Measurements from ENCODE around the gene HDAC5. TPM values are rescaled to one million over a fixed set of nuclear protein-coding genes. Genes with fewer than 3 reads are reported as not detected.

The HDAC5 gene
- total RNA-seq, 4 donors from 2014 or later: 23.3 to 91.7 (median 42.4) TPM

DNA sequence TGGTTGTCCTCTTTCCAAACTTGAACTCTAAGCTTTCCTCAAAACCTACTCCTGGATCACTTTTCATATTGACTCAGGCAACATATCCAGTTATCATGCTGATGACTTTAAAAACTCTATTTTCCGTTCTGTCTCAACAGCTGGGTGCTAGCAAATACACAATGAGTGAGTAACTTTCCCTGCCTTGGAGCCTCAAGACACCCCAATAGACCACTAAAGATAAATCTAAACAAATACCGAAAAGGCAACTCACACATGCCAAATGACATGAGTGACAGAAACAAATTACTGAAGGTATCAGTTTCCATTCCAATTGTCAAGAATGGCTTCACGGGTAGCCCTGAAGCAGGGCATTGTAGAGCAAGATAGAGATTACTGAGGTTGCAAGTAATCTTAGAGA lies 93.0 kb downstream of the HDAC5 start:
- TF ChIP-seq, protein P1, sequence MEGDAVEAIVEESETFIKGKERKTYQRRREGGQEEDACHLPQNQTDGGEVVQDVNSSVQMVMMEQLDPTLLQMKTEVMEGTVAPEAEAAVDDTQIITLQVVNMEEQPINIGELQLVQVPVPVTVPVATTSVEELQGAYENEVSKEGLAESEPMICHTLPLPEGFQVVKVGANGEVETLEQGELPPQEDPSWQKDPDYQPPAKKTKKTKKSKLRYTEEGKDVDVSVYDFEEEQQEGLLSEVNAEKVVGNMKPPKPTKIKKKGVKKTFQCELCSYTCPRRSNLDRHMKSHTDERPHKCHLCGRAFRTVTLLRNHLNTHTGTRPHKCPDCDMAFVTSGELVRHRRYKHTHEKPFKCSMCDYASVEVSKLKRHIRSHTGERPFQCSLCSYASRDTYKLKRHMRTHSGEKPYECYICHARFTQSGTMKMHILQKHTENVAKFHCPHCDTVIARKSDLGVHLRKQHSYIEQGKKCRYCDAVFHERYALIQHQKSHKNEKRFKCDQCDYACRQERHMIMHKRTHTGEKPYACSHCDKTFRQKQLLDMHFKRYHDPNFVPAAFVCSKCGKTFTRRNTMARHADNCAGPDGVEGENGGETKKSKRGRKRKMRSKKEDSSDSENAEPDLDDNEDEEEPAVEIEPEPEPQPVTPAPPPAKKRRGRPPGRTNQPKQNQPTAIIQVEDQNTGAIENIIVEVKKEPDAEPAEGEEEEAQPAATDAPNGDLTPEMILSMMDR (IDR thresholded peaks at IDR 0.05; ENCODE audit: low read depth): no peak

DNA sequence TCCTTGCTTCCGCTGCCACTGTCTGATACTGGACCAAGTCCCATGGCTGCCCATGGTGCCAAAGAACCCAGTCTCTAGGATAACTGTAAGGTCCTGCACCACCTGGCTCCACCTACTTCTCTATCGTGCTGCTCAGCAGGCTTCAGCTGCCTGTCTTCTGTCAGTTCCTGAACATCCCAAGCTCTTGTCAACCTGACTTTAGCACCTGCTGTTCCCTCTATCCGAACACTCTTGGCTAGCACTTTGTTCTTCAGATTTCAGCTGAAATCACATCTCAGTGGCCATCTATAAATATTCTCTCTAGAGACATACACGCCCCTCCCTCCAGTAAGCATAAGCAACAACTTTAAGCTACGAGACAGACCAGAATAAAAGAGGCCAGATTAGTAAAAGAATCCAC lies 93.7 kb downstream of the HDAC5 start:
- TF ChIP-seq, protein P1 (IDR thresholded peaks at IDR 0.05; ENCODE audit: low read depth): no peak

Small RNA genes lying within 50 kb of the gene (small RNA-seq; reads per million reads assigned to genes)
- gene RNU6-131P: not detected

Other genes starting within 250 kb of the HDAC5 start
- 1 to 10 TPM in 3 of 4 donors, under 1 TPM in 1; 0.65 to 4.2 (median 2.2) TPM for gene MPP2, start 216.1 kb downstream of the HDAC5 start, total RNA-seq
- not detected for gene PPY, start 181.2 kb downstream of the HDAC5 start, total RNA-seq
- not detected for gene PYY, start 169.7 kb downstream of the HDAC5 start, total RNA-seq
- 1 to 10 TPM in 2 of 4 donors, under 1 TPM in 1, not detected in 1; 0.94 to 1.5 (median 1.3) TPM for gene NAGS, start 119.0 kb downstream of the HDAC5 start, total RNA-seq
- gene TMEM101, start 108.7 kb downstream of the HDAC5 start, total RNA-seq: 10 to 100 TPM; 13.5 to 28.4 (median 21.9) TPM
- gene LSM12, start 57.0 kb downstream of the HDAC5 start, total RNA-seq: 10 to 100 TPM; 26.2 to 57.2 (median 29.1) TPM
- 10 to 100 TPM; 30.6 to 39.9 (median 35.7) TPM for gene G6PC3, start 52.9 kb downstream of the HDAC5 start, total RNA-seq
- 1 to 10 TPM in 3 of 4 donors, under 1 TPM in 1; 0.82 to 3.6 (median 1.8) TPM for gene HROB, start 18.3 kb upstream of the HDAC5 start, total RNA-seq
- not detected for gene ASB16, start 47.1 kb upstream of the HDAC5 start, total RNA-seq
- 10 to 100 TPM; 26.6 to 36.0 (median 33.2) TPM for gene TMUB2, start 63.3 kb upstream of the HDAC5 start, total RNA-seq
- 10 to 100 TPM; 11.7 to 31.6 (median 28.2) TPM for gene ATXN7L3, start 76.2 kb upstream of the HDAC5 start, total RNA-seq
- gene UBTF, start 96.0 kb upstream of the HDAC5 start, total RNA-seq: 10 to 100 TPM; 23.5 to 63.5 (median 35.3) TPM
- gene SLC4A1, start 144.5 kb upstream of the HDAC5 start, total RNA-seq: under 1 TPM in 2 of 4 donors, not detected in 2; under 0.01 to 0.16 TPM
- gene RUNDC3A, start 185.0 kb upstream of the HDAC5 start, total RNA-seq: under 1 TPM in 1 of 4 donors, not detected in 3; 0.51 TPM
- gene SLC25A39, start 201.2 kb upstream of the HDAC5 start, total RNA-seq: 10 to 100 TPM; 35.7 to 55.4 (median 42.5) TPM
- 100 to 1,000 TPM; 201 to 823 (median 325) TPM for gene GRN, start 221.7 kb upstream of the HDAC5 start, total RNA-seq
- 1 to 10 TPM in 2 of 4 donors, under 1 TPM in 2; 0.66 to 6.2 (median 1.1) TPM for gene FAM171A2, start 240.2 kb upstream of the HDAC5 start, total RNA-seq